ENCODE results near the gene CCR7. TPM values are rescaled to one million over a fixed set of nuclear protein-coding genes. Genes with fewer than 3 reads are reported as not detected.

The CCR7 gene
- total and polyA plus RNA-seq, 2 of the 13 experiments (the other 11 are each of a cell fraction or from before 2014, with no cell fraction given), result 0.04 to 0.53 TPM

DNA sequence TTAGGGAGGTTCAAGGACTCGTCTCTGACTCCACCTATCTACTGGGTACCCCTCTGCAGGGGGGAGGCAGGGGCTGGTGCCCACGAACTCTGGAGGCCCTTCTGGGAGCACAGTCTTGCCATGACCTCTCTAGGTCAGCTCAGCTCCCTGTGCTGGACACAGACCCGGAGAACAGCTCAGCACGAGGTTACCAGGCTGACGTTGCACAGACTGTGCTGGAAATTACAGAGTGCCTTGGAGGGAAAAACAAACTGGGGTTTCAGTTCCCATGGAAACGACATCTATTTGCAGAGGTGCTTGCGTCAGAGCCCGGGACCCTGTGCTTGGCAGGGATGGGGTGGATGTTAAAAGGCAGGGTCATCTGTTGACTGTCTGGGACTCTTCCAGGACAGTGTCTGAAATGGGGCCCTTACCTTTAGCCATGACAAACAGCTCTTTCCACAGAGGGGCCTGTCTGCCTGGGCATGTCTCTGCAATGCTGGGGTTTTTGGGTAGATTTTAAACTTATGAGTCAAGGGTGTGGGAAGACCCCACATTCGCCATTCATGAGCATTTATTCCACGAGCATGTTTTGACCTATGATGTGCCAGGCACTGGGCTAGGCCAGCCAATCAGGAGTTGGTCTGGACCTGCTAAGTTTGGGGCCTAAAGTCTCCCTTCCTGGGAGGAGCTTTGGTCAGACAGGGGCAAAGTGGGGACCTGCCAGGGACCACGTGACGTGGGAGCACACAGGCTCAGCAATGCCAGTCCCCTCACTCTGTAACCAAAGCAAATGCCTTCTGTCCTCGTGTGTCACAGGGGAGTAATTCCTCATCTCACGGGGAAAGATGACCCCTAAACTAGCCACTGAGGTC is 22.5 kb downstream of the CCR7 start (continued):
- TF ChIP-seq, protein P1, sequence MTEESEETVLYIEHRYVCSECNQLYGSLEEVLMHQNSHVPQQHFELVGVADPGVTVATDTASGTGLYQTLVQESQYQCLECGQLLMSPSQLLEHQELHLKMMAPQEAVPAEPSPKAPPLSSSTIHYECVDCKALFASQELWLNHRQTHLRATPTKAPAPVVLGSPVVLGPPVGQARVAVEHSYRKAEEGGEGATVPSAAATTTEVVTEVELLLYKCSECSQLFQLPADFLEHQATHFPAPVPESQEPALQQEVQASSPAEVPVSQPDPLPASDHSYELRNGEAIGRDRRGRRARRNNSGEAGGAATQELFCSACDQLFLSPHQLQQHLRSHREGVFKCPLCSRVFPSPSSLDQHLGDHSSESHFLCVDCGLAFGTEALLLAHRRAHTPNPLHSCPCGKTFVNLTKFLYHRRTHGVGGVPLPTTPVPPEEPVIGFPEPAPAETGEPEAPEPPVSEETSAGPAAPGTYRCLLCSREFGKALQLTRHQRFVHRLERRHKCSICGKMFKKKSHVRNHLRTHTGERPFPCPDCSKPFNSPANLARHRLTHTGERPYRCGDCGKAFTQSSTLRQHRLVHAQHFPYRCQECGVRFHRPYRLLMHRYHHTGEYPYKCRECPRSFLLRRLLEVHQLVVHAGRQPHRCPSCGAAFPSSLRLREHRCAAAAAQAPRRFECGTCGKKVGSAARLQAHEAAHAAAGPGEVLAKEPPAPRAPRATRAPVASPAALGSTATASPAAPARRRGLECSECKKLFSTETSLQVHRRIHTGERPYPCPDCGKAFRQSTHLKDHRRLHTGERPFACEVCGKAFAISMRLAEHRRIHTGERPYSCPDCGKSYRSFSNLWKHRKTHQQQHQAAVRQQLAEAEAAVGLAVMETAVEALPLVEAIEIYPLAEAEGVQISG (CRISPR knock-in tag; IDR thresholded peaks at IDR 0.05), result no peak
- TF ChIP-seq, protein P2, sequence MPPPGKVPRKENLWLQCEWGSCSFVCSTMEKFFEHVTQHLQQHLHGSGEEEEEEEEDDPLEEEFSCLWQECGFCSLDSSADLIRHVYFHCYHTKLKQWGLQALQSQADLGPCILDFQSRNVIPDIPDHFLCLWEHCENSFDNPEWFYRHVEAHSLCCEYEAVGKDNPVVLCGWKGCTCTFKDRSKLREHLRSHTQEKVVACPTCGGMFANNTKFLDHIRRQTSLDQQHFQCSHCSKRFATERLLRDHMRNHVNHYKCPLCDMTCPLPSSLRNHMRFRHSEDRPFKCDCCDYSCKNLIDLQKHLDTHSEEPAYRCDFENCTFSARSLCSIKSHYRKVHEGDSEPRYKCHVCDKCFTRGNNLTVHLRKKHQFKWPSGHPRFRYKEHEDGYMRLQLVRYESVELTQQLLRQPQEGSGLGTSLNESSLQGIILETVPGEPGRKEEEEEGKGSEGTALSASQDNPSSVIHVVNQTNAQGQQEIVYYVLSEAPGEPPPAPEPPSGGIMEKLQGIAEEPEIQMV (CRISPR knock-in tag; IDR thresholded peaks at IDR 0.05; ENCODE audit: low read depth), result no peak
- no peak for TF ChIP-seq KLF15 (CRISPR knock-in tag; IDR thresholded peaks at IDR 0.05; ENCODE audit: borderline replicate concordance)
- no peak for TF ChIP-seq THYN1 (CRISPR knock-in tag; IDR thresholded peaks at IDR 0.05; ENCODE audit: borderline replicate concordance, low read depth)
- no peak for TF ChIP-seq NR3C1 (CRISPR knock-in tag; IDR thresholded peaks at IDR 0.05)
- no peak for TF ChIP-seq DNMT3B (CRISPR knock-in tag; conservative IDR thresholded peaks at IDR 0.05)
- TF ChIP-seq MEIS2 (CRISPR knock-in tag; IDR thresholded peaks at IDR 0.05), result no peak
- TF ChIP-seq, protein P3, sequence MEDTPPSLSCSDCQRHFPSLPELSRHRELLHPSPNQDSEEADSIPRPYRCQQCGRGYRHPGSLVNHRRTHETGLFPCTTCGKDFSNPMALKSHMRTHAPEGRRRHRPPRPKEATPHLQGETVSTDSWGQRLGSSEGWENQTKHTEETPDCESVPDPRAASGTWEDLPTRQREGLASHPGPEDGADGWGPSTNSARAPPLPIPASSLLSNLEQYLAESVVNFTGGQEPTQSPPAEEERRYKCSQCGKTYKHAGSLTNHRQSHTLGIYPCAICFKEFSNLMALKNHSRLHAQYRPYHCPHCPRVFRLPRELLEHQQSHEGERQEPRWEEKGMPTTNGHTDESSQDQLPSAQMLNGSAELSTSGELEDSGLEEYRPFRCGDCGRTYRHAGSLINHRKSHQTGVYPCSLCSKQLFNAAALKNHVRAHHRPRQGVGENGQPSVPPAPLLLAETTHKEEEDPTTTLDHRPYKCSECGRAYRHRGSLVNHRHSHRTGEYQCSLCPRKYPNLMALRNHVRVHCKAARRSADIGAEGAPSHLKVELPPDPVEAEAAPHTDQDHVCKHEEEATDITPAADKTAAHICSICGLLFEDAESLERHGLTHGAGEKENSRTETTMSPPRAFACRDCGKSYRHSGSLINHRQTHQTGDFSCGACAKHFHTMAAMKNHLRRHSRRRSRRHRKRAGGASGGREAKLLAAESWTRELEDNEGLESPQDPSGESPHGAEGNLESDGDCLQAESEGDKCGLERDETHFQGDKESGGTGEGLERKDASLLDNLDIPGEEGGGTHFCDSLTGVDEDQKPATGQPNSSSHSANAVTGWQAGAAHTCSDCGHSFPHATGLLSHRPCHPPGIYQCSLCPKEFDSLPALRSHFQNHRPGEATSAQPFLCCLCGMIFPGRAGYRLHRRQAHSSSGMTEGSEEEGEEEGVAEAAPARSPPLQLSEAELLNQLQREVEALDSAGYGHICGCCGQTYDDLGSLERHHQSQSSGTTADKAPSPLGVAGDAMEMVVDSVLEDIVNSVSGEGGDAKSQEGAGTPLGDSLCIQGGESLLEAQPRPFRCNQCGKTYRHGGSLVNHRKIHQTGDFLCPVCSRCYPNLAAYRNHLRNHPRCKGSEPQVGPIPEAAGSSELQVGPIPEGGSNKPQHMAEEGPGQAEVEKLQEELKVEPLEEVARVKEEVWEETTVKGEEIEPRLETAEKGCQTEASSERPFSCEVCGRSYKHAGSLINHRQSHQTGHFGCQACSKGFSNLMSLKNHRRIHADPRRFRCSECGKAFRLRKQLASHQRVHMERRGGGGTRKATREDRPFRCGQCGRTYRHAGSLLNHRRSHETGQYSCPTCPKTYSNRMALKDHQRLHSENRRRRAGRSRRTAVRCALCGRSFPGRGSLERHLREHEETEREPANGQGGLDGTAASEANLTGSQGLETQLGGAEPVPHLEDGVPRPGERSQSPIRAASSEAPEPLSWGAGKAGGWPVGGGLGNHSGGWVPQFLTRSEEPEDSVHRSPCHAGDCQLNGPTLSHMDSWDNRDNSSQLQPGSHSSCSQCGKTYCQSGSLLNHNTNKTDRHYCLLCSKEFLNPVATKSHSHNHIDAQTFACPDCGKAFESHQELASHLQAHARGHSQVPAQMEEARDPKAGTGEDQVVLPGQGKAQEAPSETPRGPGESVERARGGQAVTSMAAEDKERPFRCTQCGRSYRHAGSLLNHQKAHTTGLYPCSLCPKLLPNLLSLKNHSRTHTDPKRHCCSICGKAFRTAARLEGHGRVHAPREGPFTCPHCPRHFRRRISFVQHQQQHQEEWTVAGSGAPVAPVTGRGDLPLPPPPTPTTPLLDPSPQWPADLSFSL (CRISPR knock-in tag; IDR thresholded peaks at IDR 0.05), result no peak
- TF ChIP-seq HDAC2 (CRISPR knock-in tag; IDR thresholded peaks at IDR 0.05), result peak; percentile 85
- peak; percentile 59; the same call in 1 of the 2 replicates for TF ChIP-seq ZNF749 (CRISPR knock-in tag; IDR thresholded peaks at IDR 0.05; ENCODE audit: borderline replicate concordance)
- TF ChIP-seq, protein P4, sequence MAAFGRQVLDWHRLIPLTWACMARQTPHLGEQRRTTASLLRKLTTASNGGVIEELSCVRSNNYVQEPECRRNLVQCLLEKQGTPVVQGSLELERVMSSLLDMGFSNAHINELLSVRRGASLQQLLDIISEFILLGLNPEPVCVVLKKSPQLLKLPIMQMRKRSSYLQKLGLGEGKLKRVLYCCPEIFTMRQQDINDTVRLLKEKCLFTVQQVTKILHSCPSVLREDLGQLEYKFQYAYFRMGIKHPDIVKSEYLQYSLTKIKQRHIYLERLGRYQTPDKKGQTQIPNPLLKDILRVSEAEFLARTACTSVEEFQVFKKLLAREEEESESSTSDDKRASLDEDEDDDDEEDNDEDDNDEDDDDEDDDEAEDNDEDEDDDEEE (CRISPR knock-in tag; IDR thresholded peaks at IDR 0.05), result no peak
- TF ChIP-seq KMT2B (CRISPR knock-in tag; IDR thresholded peaks at IDR 0.05), result 0 out of 2 replicates have a peak, but pooled peaks have one; percentile 45
- TF ChIP-seq CHD4 (IDR thresholded peaks at IDR 0.05; ENCODE audit: borderline replicate concordance, low read length), result no peak
- no peak for TF ChIP-seq ZNF335 (CRISPR knock-in tag; IDR thresholded peaks at IDR 0.05)
